Gastrocnemius medialis (tissue), 4 donors: ENCODE data around the gene VWA8.

Experiments used
- CTCF ChIP-seq, 5 experiments: fragments of 450-650 bp in 3 of 5; fragments of 200-600 bp in 2 of 5; sonication (generic) in 2 of 5; IDR thresholded peaks in 4 of 5; conservative IDR thresholded peaks in 1 of 5; 1 replicate in 4 of 5; 2 replicates in 1 of 5; pipeline ENCODE4 v1.5.1; 2016 to 2019; ENCODE audit warnings: antibody characterized with exemption in 5 of 5, mild to moderate bottlenecking in 3 of 5, moderate library complexity in 3 of 5
- POLR2A ChIP-seq, 2 donors: fragments of 450-650 bp; IDR thresholded peaks; one replicate each; pipeline ENCODE4 v1.6.1; 2017; ENCODE audit warnings: antibody characterized with exemption in 2 of 2, mild to moderate bottlenecking in 2 of 2, moderate library complexity in 2 of 2

DNA sequence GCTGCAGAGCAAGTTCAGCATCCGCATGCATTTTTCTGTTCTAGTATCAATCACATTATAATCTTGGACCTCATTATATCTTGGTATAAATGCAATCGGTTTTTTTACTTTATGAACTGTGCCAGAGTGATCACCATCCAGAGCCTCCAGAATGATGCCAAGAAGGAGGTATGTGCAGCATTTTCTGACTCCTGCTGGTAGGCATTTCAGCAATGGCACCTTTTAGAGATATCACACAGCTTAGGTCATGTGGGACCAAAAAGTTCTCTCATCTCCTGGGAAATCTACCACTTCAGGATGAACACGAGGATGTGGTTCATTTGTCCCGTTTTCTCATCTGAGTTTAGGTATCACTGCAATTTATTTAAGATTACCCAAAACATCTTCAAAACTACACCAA lies 220.4 kb downstream of the VWA8 start:
- no peak for TF ChIP-seq CTCF (IDR thresholded peaks at IDR 0.05 in 4 of 5, conservative IDR thresholded peaks at IDR 0.05 in 1 of 5)
- no peak for TF ChIP-seq POLR2A (IDR thresholded peaks at IDR 0.05)
